ENCODE results near the gene ZFP36L1. TPM values are rescaled to one million over a fixed set of nuclear protein-coding genes. Genes with fewer than 3 reads are reported as not detected.

Gene ZFP36L1
- total RNA-seq, 1 experiment from 2014 or later: 426 TPM

DNA sequence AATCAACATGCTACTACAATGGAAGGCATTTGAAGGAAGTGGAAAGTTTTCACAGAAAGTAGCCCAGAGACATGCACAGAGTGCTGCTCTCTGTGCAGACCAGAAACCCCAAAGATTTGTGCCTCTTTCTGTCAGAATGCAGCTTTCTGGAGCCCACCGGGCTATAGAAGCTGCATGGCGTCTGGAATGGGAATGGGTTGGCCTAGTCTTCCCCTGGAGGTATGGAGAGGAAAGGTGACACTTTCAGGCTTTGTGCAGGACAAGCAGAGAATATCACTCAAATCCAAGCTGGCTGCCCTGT is 21.3 kb upstream of the ZFP36L1 start:
- POLR2A ChIA-PET: interaction anchor here (0.6 to 7.6 kb wide), 11 partner anchors 12 to 928 kb away, joined by 3 to 90 read pairs (median 4); partner anchors contain the start of gene ZFP36L1
- TF ChIP-seq, protein P1, sequence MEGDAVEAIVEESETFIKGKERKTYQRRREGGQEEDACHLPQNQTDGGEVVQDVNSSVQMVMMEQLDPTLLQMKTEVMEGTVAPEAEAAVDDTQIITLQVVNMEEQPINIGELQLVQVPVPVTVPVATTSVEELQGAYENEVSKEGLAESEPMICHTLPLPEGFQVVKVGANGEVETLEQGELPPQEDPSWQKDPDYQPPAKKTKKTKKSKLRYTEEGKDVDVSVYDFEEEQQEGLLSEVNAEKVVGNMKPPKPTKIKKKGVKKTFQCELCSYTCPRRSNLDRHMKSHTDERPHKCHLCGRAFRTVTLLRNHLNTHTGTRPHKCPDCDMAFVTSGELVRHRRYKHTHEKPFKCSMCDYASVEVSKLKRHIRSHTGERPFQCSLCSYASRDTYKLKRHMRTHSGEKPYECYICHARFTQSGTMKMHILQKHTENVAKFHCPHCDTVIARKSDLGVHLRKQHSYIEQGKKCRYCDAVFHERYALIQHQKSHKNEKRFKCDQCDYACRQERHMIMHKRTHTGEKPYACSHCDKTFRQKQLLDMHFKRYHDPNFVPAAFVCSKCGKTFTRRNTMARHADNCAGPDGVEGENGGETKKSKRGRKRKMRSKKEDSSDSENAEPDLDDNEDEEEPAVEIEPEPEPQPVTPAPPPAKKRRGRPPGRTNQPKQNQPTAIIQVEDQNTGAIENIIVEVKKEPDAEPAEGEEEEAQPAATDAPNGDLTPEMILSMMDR (IDR thresholded peaks at IDR 0.05; ENCODE audit: unreplicated experiment): no peak
- Mint-ChIP-seq H3K4me1 (ENCODE audit: insufficient read depth, unreplicated experiment) (peaks cover 20% of the 10 kb centered on the region), H3K36me3 (ENCODE audit: insufficient read depth, unreplicated experiment) (peaks cover 6% of the 10 kb centered on the region), H3K27me3 (ENCODE audit: insufficient read depth, unreplicated experiment) (no peaks in the 10 kb centered on the region), H3K9me3 (ENCODE audit: unreplicated experiment) (no peaks in the 10 kb centered on the region), H3K27ac (ENCODE audit: low read depth, unreplicated experiment) (peak overlapping the region; percentile 88), H3K4me3 (ENCODE audit: unreplicated experiment) (peak overlapping the region; percentile 49)
- no peak for DNase-seq (ENCODE audit: unreplicated experiment)
- intact Hi-C loops (cut with micrococcal nuclease): no loop called here
- CTCF ChIA-PET: interaction anchor here (0.5 to 6.9 kb wide), 10 partner anchors 9 to 881 kb away, joined by 3 to 128 read pairs (median 8); no protein-coding TSS in a partner anchor
- no TSS peak for BruUV-seq (replicated peaks)

DNA sequence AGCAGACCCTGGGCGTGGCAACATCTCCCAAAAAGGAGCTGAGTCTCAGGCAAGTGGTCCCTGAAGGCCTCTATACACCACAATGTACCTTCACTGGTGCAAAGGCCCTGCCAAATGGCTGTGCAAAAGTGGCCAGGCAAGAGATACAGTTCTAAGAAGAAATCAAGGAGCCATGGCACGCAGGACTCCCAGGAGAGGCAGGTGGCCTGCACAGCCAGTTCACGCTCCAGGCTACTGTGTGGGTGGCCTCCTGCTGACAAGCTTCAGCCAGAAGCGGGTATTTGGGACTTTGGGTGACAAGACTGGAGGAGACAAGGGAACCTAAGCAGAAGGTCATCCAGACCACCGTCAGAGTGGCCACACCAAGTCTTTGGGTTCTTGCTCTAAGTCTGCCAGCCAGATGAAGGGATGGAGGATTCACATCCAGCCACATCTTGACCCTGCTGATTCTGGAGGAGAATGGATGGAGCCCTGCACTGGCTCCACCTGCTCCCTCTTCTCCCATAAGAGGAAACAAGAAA is 20.5 kb upstream of the ZFP36L1 start:
- TF ChIP-seq, protein P1 (IDR thresholded peaks at IDR 0.05; ENCODE audit: unreplicated experiment): no peak
- Mint-ChIP-seq H3K27ac (ENCODE audit: low read depth, unreplicated experiment) (no peak overlapping the region), H3K27me3 (ENCODE audit: insufficient read depth, unreplicated experiment) (no peaks in the 10 kb centered on the region), H3K36me3 (ENCODE audit: insufficient read depth, unreplicated experiment) (peaks cover 9% of the 10 kb centered on the region), H3K4me1 (ENCODE audit: insufficient read depth, unreplicated experiment) (peaks cover 20% of the 10 kb centered on the region), H3K9me3 (ENCODE audit: unreplicated experiment) (no peaks in the 10 kb centered on the region), H3K4me3 (ENCODE audit: unreplicated experiment) (no peak overlapping the region)
- DNase-seq (ENCODE audit: unreplicated experiment): no peak
- BruUV-seq (replicated peaks): no TSS peak
- POLR2A ChIA-PET: interaction anchor here (1.6 to 7.6 kb wide), 4 partner anchors 13 to 563 kb away, joined by 4 to 90 read pairs (median 83); partner anchors contain the start of gene ZFP36L1
- CTCF ChIA-PET: interaction anchor here (0.6 to 6.9 kb wide), 8 partner anchors 12 to 880 kb away, joined by 3 to 128 read pairs (median 5); no protein-coding TSS in a partner anchor
- intact Hi-C loops (cut with micrococcal nuclease): no loop called here

DNA sequence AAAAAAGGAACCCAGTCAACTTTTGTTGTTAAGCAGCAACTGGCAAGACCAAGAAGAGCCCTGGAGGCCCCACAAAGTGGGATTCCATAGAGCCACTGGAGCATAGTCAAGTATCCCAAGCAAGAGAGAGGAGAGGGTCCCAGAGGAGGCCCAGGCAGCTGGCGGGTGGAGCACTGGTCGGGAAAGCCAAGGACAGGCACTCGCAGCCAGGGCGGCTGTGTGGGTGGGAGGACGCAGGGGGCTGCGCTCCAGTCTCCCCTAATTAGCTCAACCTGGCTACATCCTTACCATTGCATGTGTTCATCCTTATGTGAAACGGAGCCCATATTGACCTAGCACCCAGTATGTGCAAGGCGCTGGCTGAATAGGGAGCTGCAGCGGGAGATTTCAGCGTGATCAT is 18.3 kb upstream of the ZFP36L1 start:
- peaks cover 12% of the 10 kb centered on the region for H3K36me3 Mint-ChIP-seq (ENCODE audit: insufficient read depth, unreplicated experiment)
- H3K27ac Mint-ChIP-seq (ENCODE audit: low read depth, unreplicated experiment): no peak overlapping the region
- CTCF ChIA-PET: interaction anchor here (0.6 to 2.1 kb wide), 5 partner anchors 13 to 874 kb away, joined by 3 to 8 read pairs (median 4); no protein-coding TSS in a partner anchor
- POLR2A ChIA-PET: interaction anchor here (0.6 to 1.1 kb wide), 4 partner anchors 8 to 275 kb away, joined by 3 to 4 read pairs (median 3); no protein-coding TSS in a partner anchor
- no peaks in the 10 kb centered on the region for H3K27me3 Mint-ChIP-seq (ENCODE audit: insufficient read depth, unreplicated experiment)
- no peaks in the 10 kb centered on the region for H3K9me3 Mint-ChIP-seq (ENCODE audit: unreplicated experiment)
- no peak for DNase-seq (ENCODE audit: unreplicated experiment)
- TF ChIP-seq, protein P1 (IDR thresholded peaks at IDR 0.05; ENCODE audit: unreplicated experiment): no peak
- intact Hi-C loops (cut with micrococcal nuclease): no loop called here
- peaks cover 27% of the 10 kb centered on the region for H3K4me1 Mint-ChIP-seq (ENCODE audit: insufficient read depth, unreplicated experiment)
- no peak overlapping the region for H3K4me3 Mint-ChIP-seq (ENCODE audit: unreplicated experiment)
- no TSS peak for BruUV-seq (replicated peaks)

DNA sequence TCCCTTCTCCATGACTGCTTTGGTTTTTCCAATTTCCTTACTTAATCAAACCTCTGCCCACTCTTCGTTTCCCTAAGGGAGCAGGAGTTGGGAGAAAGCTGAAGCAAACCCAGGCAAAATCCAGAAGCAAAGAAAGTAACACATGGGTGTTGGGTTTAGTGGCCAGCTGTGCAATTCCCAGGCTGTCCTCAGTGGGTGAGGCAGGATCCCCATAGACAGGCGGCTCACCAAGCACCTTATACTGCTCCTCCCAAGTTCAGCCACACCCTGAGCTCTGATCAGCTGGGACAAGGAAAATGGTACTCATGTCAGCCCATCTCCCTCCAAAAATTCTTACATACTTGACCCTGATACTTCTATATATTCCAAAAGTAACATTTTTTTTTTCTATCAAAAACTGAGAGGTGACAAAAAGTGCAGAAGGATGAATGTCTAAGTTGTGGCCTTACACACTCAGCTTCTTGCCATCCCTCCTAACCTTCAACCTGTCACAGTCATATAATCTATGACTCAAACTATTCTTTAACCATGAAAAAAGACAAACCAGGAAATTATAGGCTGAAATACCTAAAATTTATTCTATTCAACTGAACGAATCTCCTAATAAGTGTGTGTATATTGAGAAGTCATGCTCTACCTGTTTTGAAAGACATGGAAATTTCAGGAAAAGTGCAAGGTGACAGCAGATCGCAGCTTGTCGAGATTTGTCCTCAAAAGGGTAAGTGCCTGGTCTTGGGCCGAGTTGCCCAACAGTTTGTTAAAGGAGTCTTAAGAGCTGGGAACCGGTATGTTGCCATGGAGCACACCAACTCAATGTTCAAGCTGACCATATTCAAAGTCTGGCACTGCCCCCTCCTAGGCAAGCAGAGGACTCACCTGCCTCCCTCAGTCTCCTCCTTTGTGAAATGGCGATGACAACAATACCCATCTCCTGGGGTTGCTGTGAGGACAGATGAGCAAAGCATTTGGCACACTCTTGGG is 17.6 kb upstream of the ZFP36L1 start:
- intact Hi-C loops (cut with micrococcal nuclease): no loop called here
- ChIA-PET CTCF (interaction anchor here (0.6 to 2.1 kb wide), 5 partner anchors 12 to 866 kb away, joined by 3 to 8 read pairs (median 4); no protein-coding TSS in a partner anchor), POLR2A (interaction anchor here (0.5 to 2.2 kb wide), 10 partner anchors 9 to 276 kb away, joined by 3 to 13 read pairs (median 3); no protein-coding TSS in a partner anchor)
- no peaks in the 10 kb centered on the region for H3K9me3 Mint-ChIP-seq (ENCODE audit: unreplicated experiment)
- TF ChIP-seq, protein P1 (IDR thresholded peaks at IDR 0.05; ENCODE audit: unreplicated experiment): no peak
- DNase-seq (ENCODE audit: unreplicated experiment): no peak
- peaks cover 12% of the 10 kb centered on the region for H3K36me3 Mint-ChIP-seq (ENCODE audit: insufficient read depth, unreplicated experiment)
- peaks cover 24% of the 10 kb centered on the region for H3K4me1 Mint-ChIP-seq (ENCODE audit: insufficient read depth, unreplicated experiment)
- H3K4me3 Mint-ChIP-seq (ENCODE audit: unreplicated experiment): no peak overlapping the region
- no TSS peak for BruUV-seq (replicated peaks)
- H3K27me3 Mint-ChIP-seq (ENCODE audit: insufficient read depth, unreplicated experiment): no peaks in the 10 kb centered on the region
- no peak overlapping the region for H3K27ac Mint-ChIP-seq (ENCODE audit: low read depth, unreplicated experiment)

Data from MCF 10A (cell line).